Islet of Langerhans (tissue), 1 donor: ENCODE results near the gene PSD.

ENCODE experiments used
- FAIRE-seq: peaks from one replicate; lab custom pipeline; 2011; peaks lifted over from hg19 to GRCh38; lab: Jason Lieb, UNC

PSD gene

DNA sequence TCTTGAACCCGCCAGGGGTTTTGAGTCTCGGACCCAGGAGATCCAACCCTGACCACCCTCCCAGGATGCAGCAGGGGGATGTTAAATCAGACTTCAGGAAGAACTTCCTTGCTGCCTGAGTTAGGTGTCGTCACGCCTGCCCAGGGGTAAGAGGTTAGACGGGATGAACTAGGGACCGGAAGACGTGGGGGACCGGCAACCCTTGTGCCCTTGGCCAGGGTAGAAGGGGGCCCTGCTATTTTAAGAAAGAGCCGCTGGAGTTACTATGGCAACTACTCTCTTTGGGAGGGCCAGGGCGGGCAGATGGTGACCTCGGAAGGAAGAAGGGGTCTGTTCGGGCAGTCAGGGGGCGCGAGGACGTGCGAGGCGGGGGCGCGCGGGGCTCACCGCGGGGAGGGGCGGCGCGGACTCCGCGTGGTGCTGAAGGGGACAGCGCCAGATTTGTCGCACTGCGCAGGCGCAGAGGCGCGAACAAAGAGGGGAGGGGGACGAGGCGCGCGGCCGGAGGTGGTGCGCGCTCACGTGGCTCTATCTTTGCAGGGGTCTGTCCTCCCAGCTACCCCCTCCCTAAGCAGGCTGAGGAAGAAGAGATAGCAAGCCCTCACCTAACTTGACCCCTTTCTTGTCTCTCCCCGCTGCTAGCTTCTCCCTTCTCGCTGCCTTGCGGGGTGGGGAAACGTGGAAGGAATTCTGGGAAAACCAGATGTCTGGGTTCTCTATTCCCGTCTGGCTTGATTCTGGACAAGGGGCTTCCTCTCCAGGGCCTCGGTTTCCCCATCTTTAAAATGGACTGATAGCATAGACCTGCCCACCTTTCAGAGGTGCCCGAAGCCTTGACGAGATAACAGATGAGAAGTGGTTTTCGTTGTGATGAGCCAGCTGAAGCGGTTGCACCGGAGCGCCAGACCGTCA is 940 bp upstream of the PSD start:
- no peak for FAIRE-seq

- no peak for FAIRE-seq
These were observed 1.9 kb downstream of the PSD start for GRCh38 chr10:102416695-102417094.

DNA sequence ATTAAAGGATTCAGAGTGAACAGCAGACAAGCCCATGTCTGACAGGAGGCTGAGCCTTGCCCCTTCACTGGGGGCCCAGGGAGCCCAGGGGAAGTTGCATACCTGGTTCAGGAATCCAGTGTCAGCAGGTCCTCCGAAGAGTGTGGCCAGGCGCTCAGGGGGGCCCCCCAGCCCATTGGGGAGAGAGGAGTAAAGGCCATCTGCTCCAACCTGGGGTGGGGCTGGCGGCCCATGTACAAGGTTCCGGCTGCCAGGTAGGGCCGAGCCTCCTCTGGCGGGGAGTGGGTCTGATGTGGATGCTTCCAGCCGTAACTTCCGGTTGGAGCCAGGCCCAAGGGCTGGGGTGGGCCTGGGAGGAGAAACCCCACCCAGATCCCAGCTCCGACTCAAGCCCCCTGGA is 2.3 kb downstream of the PSD start:
- no peak for FAIRE-seq

DNA sequence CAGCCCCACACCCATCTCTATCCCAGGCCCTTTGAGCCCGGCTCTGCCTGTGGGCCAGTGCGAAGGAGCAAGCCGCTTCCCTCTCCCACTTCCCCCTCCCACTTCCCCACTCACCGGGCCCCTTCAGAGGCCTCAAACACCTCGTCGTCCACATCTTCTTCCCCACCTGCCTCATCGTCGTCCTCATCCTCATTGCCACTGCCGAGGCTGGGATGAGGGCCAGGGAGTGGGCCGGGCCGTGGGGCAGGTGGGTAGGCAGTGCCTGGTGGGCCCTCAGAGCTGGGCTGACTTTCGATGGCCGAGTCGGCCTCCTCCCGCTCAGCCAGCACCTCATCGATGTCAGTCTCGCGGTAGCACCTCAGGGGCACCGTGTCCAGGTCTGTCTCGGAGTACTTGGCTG is 3.8 kb downstream of the PSD start:
- no peak for FAIRE-seq

GRCh38 chr10:102413806-102414561 is 4.6 kb downstream of the PSD start:
- FAIRE-seq, result no peak

GRCh38 chr10:102413053-102413705 is 5.4 kb downstream of the PSD start:
- FAIRE-seq, result peak; percentile 60

DNA sequence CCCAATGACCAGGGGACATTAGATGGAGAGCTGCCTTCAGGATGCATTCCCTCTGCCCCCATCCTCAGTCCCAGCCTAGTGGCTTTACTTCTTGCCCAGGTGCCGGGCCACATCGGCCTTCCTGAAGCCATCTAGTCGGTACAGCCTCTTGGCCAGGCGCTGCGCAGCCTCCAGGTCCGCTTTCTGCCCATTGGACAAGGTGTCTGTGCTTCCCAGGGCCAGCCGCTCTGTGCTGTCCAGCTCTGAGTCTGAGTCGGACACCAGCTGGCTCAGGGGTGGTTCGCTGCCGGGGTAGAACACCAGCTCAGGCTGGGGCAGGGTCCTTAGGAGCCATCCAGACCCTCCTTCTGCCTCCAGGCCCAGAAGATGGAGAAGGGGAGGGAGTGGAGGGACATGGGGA is 6.3 kb downstream of the PSD start:
- FAIRE-seq, result no peak

- no peak for FAIRE-seq
These were observed 7.0 kb downstream of the PSD start for GRCh38 chr10:102411341-102412255.

- no peak for FAIRE-seq
These were observed 8.0 kb downstream of the PSD start for GRCh38 chr10:102410429-102411073.

DNA sequence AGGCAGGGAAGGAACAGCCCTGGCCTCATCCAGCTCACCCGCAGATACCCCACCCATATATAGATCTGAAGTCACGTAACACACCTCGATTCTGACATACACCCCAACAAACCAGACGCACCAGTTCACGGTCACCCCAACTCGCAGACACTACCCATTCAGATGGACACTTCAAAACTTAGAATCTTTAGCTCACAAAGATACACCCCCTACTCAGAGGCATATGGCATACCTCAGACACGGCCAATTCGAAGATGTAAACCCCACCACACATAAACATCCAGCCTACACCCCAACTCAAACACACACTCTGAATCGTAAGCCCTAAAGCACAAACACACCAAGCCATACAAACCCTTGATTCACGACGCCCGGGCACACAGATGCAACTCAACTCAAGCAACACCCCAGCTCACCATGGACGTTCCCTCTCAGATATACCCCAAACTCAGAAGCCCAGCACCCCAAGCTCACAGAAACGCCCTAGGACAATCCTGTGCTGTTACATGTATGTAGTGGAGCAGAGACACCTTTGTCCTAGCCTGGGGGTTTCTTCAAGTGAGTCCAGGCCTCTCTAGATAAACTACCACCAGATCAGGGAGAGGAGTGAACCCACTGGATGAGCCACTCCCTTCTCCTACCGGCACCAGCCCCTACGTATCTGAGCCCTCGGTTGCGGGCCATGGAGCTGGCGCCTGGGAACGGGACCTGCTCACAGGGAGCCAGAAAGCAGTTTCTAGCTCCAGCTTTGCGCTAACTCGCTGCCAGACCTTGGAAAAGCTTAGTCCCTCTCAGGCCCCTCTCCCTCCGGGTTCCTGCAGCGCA is 8.8 kb downstream of the PSD start:
- no peak for FAIRE-seq

DNA sequence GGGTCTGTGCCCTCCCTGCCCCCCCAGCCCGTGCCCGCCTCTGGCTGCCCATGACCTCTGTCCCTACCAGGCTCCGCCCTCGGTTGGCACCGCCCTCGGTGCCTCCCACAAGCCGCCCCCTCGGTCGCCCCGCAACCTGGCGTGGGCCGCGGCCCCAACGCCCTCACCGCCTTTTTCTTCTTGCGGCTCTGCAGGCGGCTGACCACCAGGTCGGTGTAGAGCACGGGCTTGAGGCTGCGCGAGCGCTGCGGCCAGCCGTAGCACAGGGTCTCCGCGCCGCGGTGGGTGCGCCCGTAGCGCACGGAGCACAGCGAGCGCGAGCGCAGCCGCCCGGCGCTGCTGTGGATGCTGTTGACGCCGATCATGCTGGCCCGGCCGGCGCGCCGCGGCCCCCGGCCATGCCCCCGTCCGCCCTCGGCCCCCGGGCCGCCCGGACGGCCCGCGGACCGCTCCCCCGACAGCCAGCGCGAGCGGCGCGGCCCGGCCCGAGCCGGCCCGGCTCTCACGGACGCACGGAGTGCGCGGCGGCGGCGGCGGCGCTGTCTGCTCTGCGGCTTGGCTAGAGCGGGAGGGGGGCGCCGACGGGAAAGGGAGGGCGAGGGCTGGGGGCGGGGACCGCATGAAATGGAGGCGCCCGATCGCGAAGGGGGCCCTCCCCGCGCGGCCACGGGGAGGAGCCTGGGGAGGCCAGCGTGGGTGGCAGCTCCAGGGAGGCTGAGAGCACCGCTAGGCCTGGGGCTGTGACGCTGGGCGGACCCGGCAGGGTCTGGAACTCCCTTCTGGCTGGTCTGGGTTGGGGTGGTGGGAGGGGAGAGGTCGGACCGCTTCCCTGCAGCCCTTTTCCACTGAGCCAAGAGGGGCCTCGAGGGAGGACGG is 9.6 kb downstream of the PSD start:
- FAIRE-seq, result no peak

DNA sequence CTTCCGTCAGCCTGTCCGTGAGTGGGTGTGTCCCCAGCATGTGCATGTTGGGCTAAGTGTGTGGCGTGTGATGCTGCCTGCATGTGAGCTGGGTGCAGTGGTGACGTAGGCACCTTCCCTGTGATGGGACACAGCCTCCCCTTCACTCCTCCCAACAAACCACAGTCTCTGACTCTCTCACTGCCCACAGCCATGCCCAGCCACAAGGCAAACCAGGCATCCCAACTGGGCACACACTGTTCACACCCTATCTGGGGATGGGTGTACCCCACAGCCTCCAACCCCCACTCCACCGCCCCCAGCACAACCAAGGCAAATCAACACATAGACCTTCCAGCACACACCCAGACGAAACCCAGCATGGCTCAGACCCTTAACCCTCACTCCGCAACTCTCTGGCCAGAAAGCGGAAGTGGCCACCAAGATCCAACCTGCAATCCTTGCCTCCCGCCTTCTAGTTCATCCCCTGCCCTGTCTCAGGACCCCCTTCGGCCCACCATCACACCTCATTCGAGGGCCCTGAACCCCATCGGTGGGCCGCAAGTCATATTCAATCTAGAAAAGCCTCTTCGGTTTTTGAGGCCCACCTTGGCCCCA is 10.4 kb downstream of the PSD start:
- no peak for FAIRE-seq

DNA sequence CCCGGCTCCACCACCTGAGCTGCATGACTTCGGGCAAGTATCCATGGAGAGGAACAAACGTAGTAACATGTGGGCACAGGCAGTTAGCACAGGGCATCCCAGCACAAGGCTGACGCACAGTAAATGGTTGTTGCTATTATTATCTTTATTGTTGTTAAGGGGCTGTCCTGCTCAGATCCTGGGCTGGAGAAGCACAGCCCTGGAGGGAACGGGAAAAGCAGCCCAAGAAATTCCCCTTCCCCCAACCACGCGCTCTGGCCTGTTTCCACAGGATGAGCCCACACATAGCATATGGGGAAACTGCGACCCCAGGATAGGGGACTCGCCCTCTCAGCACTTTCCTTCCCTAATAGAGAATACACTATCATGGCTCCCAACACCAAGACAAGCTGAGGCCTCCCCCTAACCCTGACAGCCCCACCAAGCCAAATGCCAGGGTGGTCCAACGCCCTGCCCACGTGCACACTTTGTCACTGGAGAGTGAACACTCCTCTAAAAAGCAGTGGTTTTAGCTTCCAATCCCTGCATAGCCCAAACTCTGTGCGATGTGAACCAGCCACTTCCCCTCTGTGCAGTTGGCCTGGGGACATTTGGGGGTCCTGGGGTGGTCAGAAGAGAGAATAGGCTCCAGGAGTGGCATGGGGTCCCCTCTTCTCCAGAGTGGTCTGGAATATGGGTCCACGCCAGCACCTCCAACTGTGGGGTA is 11.0 kb downstream of the PSD start:
- FAIRE-seq, result no peak

GRCh38 chr10:102406815-102407214 is 11.8 kb downstream of the PSD start:
- FAIRE-seq, result no peak

DNA sequence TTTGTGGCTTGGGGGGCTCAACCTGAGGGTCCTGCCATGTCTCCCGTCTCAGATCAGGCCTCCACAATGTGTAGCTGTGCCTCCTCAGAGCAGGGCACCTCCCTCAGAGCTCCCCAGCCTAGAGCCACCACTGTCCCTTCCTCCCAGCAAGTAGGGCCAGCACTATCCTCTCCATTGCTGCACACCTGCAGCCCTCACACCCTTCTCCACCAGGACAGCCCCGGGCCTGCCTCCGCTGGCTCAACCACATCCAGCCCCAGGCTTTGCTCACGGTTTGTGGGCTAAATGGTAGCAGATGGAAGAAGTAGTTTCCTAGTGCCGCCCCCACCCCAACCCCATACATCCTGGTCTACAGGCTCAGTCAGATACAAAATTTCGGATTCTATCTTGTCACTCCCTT is 13.0 kb downstream of the PSD start:
- FAIRE-seq, result no peak

- FAIRE-seq, result no peak
These were observed 13.4 kb downstream of the PSD start for GRCh38 chr10:102405108-102405571.

DNA sequence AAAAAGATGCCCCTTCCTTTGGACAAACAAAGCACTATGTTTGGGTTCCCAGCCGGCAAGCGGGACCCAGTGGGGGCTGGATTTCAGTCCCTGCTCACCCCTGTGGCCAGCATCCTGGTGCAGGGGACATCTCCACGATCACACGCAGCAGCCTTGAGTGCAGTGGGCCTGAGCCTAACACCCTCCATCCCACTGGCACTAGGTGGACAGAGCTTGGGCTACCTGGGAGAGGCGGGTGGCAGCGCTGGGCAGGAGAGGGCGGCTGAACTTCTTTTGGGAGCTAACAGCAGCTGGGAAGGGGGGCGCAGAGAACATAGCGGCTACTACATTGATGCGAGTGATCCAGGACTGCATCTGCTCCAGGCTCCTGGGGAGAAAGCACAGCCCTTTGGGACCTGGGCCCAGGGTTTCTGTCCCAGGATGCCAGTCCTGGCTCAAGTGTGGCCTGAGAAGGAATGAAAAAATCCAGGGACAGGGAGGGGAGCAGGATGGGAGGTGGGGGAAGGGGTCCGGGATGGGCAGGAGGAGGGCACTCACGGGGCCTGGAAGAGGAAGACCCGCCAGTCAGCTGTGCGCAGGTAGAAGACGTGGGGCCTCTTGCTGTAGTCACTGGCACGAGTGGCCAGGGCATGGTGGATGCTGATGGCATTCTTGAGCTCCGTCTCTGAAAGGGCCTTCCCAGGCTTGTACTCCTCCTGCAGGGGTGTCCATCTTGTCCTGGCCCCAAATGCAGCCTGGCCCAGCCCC is 14.1 kb downstream of the PSD start:
- FAIRE-seq, result no peak

- FAIRE-seq, result no peak
These were observed 15.5 kb downstream of the PSD start for GRCh38 chr10:102403115-102403514.
